ENCODE measurements around the gene SCLY. TPM values are rescaled to one million over a fixed set of nuclear protein-coding genes. Genes with fewer than 3 reads are reported as not detected.

SCLY gene
- total RNA-seq, 1 experiment from 2014 or later = 51.2 TPM

DNA sequence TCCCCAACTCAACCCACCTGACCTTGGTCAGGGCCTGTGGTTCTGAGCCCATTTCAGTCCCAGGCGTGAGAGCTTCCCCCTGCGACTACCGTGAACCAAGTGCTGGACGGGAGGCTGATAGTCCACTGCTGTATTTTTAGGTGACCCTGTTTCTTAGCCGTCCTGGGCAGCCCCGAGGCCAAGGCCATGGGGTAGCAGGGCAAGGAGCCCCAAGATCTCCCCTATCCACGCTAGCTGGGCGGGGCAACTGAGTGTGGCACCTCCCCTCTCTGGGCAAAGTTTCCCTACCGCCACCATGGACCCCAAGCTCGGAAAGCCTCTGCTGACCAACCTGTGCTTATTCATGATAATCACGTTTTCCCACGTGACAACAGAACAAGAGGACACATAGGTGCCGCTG is 77.1 kb downstream of the SCLY start:
- no peak for DNase-seq (ENCODE audit: low read depth)

DNA sequence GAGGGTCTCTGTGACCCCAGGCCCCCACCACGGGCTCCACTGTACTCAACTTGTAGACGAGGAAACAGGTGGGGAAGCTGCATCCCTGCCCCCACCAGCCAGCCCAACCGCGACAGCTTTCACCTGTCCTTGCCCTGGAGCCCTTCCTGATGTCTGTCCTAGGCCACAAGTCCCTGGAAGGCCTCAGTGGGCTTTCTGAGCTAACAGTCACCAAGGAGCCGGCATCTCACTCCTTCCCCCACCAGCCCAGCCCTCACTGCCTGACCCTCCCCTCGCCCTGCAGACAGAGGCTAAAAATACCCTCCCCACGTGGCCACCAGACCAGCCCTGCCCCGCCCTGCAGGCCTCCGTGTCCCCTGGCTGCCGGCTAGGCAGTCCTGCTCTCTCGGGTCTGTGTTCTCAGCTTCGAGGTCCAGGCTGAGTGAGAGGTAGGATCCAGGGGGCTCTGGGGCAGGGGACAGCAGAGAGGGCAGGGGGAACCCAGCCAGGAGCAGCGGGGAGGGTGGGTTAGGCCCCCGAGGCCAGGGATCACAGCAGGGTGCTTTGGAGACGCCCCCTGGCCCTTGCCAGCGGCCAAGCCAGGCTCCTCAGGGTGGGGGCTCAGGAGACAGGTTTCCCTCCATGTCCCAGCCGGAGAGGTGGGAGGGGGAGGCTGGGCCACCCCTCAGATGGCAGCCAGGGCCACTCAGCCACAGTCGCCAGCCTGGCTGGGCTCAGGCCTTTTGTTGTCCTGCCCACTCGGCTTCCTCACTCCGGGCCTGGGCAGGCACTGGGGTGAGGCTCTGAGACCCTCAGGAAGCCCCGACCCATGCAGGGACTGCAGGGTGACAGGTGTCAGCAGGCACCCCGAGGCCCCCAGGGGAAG is 77.8 kb downstream of the SCLY start, which contains the start of gene KLHL30:
TSS of gene KLHL30 (plus strand) at position 338 of the 865 bp plus-strand sequence. CDS start 2,087 bp downstream, outside the sequence.
- no peak for DNase-seq (ENCODE audit: low read depth)

- DNase-seq (ENCODE audit: low read depth) = no peak
These were observed 78.6 kb downstream of the SCLY start for GRCh38 chr2:238139196-238140039.

DNA sequence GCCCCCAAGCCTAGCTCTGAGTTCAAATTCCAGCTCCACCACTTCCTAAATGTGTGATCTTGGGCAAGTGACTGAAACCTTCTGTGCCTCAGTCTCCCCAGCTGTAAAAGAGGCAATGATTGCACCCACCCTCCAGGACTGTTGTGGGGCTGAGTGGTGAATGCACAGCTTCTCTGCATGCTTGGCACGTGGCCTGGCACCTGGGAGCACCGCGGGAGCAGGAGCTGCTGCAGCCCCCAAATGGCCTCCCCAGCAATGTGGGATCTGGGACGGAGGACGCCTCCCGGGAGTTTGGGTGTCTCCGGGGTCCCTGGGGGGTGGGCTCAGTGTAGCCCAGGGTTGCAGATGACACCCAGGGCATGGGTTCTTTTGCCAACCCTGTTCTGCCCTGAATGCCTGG is 79.2 kb downstream of the SCLY start:
- no peak for DNase-seq (ENCODE audit: low read depth)

GRCh38 chr2:238140721-238141540 is 80.1 kb downstream of the SCLY start:
- no peak for DNase-seq (ENCODE audit: low read depth)

- peak; percentile 61 for DNase-seq (ENCODE audit: low read depth)
These were observed 80.9 kb downstream of the SCLY start for GRCh38 chr2:238141541-238142318.

GRCh38 chr2:238142382-238143205 is 81.8 kb downstream of the SCLY start:
- DNase-seq (ENCODE audit: low read depth) = no peak

DNA sequence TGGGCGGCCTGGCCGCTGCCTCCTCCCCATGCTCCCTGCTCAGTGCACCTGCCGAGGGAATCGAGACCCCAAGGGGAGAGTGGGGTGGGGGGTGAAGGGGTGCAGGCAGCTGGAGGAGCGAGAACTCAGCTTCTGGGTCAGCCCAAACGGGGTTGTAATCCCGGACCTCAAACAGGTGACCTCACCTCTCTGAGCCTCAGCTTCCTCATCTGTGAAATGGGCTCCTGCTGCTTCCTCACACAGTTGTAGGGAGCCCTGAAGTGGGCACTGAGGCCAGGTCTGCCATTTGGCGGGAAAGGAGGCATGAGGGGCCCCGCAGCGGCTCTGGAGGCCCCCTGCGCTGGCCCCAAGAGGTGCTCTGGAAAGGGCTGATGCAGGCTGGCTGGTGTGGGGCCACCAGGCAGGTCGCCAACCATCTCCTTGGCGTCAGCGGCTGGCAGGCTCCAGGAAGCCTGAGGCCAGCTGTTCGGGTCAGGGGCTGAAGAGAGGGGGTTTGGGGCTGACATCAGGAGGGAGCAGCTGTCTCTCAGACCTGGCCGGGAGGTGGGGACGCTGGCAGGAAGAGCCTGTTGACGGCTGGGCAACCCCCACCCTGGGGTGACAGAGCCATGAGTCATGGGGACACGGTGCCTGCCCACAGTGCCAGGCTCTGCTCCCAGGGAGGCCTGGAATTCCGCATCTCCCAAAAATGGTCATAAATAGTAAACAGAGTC is 82.6 kb downstream of the SCLY start:
- peak; percentile 78 for DNase-seq (ENCODE audit: low read depth)

- DNase-seq (ENCODE audit: low read depth) = no peak
These were observed 83.5 kb downstream of the SCLY start for GRCh38 chr2:238144262-238144661.

DNA sequence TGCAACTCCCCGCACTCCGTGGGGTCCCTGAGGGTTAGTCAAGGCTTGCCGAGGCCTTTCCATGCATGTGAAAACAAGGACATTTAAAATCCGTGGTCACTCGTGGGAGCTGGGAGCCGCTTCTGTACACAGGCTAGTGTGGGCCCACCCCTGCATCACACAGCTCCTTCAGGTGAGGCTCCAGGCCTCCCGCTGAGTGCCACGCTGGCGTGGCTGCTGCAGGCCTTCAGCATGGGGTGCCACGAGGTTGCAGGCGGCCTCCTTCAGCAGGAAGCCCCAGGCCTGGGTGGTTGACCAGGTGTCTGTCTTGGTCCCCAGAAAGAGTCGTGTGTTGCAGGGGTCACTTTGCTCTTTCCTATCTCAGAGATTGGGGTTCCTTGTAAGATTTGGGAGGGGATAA is 84.2 kb downstream of the SCLY start:
- no peak for DNase-seq (ENCODE audit: low read depth)

DNA sequence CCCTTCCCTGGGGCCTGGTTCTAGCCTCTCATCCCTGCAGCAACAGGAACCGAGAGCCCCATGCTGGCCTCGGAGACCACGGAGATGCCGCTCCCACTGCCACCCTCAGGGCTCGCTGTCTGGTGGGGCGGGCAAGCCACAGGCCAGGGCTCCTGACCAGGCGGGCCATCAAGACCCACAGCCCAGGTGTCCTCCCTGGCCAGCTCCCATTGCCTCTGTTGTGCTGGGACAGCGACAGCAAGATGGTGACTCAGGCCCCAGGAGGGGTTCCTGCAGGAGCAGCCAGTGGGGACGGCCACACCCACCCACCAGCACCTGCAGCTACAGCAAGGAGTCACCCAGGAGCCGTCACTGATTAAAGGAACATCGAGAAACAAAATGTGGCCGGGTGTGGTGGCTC is 85.0 kb downstream of the SCLY start:
- no peak for DNase-seq (ENCODE audit: low read depth)

DNA sequence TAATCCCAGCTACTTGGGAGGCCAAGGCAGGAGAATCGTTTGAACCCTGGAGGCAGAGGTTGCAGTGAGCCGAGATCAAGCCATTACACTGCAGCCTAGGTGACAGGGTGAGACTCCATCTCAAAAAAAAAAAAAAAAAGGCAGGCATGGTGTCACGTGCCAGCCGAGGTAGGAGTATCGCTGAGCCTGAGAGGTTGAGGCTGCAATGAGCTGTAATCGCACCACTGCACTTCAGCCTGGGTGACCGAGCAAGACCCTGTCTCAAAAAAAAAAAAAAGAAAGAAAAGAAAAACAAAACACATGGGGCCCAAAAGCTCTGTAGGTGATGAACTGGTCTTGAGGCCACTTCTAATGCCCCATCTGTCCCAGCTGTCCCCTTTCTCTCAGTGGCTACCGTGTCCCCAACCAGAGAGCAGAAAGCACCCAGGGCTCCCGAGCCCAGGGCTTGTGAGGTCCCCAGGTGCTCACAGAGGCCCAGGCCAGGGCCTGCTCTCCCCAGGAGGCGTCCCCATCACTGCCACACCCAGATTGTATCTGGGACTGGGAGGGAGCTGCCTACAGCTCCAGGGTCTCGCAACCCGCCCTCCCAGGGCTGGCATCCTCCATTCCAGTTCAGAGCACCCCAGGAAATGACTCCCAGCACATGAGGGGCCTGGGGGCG is 86.2 kb downstream of the SCLY start:
- no peak for DNase-seq (ENCODE audit: low read depth)

GRCh38 chr2:238148981-238149380 is 88.2 kb downstream of the SCLY start:
- no peak for DNase-seq (ENCODE audit: low read depth)

Small RNA genes lying within 50 kb of the gene (small RNA-seq; reads per million reads assigned to genes)
- gene RNU6-1333P = not detected

Other genes with a start within 250 kb of the SCLY start
- gene RAMP1, start 201.4 kb upstream of the SCLY start, total RNA-seq (2014; rRNA removed; shearing (Covaris generic)) = 0.53 TPM in 1 of 2 replicates, not detected in the other
- 71.4 and 77.4 TPM in 2 replicates for gene UBE2F, start 94.0 kb upstream of the SCLY start, total RNA-seq (2014; rRNA removed; shearing (Covaris generic))
- 0.27 and 0.85 TPM in 2 replicates for gene ESPNL, start 39.3 kb downstream of the SCLY start, total RNA-seq (2014; rRNA removed; shearing (Covaris generic))
- gene KLHL30, start 77.7 kb downstream of the SCLY start, total RNA-seq (2014; rRNA removed; shearing (Covaris generic)) = not detected in 2 replicates
- gene ERFE, start 98.0 kb downstream of the SCLY start, total RNA-seq (2014; rRNA removed; shearing (Covaris generic)) = 13.1 and 15.3 TPM in 2 replicates
- 19.1 and 44.3 TPM in 2 replicates for gene ILKAP, start 142.7 kb downstream of the SCLY start, total RNA-seq (2014; rRNA removed; shearing (Covaris generic))
- 16.8 and 17.0 TPM in 2 replicates for gene HES6, start 179.0 kb downstream of the SCLY start, total RNA-seq (2014; rRNA removed; shearing (Covaris generic))
- gene PER2, start 227.6 kb downstream of the SCLY start, total RNA-seq (2014; rRNA removed; shearing (Covaris generic)) = 2.6 and 2.9 TPM in 2 replicates